ENCODE results near the gene KPRP. TPM values are rescaled to one million over a fixed set of nuclear protein-coding genes. Genes with fewer than 3 reads are reported as not detected.

Gene KPRP, protein sequence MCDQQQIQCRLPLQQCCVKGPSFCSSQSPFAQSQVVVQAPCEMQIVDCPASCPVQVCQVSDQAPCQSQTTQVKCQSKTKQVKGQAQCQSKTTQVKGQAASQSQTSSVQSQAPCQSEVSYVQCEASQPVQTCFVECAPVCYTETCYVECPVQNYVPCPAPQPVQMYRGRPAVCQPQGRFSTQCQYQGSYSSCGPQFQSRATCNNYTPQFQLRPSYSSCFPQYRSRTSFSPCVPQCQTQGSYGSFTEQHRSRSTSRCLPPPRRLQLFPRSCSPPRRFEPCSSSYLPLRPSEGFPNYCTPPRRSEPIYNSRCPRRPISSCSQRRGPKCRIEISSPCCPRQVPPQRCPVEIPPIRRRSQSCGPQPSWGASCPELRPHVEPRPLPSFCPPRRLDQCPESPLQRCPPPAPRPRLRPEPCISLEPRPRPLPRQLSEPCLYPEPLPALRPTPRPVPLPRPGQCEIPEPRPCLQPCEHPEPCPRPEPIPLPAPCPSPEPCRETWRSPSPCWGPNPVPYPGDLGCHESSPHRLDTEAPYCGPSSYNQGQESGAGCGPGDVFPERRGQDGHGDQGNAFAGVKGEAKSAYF
- not detected for total RNA-seq

DNA sequence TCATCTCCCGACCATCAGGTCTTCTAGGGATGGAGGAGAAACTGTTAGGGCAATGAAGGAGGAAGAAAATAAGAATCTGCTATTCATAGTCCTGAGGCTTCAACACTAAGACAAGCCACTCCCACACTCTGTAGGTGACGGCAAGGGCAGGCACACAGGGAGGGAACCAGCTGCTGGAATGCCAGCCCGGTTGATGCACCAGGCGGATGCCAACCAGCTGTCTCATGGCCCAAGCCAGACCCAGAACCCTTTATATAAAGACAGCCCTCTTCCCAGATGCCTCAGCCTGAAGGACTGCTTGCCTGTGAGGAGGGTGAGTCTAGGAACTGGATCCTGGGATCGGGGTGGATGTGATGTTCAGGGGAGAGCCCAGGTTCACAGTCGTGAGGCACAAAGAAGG lies at the start of gene KPRP:
Gene KPRP, plus strand, starts transcription at position 279 of the 400 bp plus-strand sequence. CDS start 1,564 bp downstream, outside the sequence.

DNA sequence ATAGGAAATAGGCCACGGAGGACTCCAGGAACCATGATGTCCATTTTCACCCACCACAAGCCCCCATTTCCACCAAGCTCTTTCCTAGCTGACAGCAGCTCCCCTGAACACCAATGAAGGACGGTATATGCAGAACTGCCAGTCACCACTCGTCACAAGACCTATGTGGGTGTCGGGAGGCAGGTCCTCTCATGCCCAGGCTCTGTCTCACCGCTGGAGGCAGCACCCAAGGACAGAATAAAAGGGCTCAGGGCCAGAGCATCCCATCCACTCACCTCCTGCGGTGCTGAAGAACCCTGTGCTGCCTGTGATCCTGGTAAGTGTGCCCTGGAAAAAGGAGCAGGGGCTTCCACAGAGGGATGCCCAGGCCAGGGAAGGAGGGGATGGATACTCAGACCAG lies 17.1 kb downstream of the KPRP start, which contains the start of gene LCE1F:
Gene LCE1F, plus strand, starts transcription at position 266 of the 400 bp plus-strand sequence. CDS start 1,232 bp downstream, outside the sequence.

DNA sequence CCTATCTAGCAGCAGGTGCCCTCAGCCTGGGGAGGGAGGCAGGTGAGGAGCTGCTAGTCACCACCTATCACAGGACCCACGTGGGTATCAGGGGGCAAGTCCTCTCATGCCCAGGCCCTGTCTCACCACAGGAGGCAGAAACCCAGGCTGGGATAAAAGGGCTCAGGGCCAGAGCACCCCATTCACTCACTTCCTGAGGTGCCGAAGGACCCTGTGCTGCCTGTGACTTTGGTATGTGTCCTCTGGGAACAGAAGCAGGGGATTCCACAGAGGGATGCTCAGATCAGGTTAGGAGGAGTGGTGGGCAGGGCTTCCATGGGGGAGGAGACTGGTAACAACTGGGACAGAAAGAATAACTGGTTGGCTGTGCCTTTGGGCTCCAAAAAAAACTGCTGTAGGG lies 28.3 kb downstream of the KPRP start, which contains the start of gene LCE1E:
Gene LCE1E, plus strand, starts transcription at position 181 of the 400 bp plus-strand sequence. CDS start 1,043 bp downstream, outside the sequence.

DNA sequence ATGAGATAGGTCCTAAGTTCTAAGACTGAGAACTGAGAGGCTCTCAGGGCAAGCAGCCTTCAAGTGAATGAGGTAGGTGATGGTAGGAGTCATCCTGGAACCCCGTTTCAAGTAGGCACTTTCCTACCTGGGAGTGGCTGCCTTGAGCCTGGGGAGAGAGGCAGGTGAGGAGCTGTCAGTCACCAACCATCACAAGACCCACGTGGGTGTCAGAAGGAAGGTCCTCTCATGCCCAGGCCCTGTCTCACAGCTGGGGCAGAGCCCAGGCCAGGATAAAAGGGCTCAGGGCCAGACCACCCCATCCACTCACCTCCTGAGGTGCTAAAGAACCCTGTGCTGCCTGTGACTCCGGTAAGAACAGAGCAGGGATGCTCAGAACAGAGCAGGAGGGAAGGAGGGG lies 38.6 kb downstream of the KPRP start, which contains the start of gene LCE1D:
Gene LCE1D, plus strand, starts transcription at position 301 of the 400 bp plus-strand sequence. CDS start 1,074 bp downstream, outside the sequence.

DNA sequence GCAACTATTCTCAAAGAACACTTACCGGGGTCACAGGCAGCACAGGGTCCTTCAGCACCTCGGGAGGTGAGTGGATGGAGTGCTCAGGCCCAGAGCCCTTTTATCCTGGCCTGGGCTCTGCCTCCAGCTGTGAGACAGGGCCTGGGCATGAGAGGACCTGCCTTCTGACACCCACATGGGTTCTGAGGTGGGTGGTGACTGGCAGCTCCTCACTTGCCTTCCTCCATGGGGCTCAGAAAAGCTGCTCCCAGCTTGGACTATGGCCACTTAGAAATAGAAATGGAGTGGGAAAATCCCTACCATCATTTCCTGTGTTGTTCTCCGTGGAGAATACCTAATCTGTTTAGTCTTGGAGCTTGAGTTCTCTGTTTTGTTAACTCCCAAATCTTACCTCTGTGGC lies 48.8 kb downstream of the KPRP start, which contains the start of gene LCE1C:
Gene LCE1C, minus strand, starts transcription at position 76 of the 400 bp plus-strand sequence. CDS start 1,173 bp downstream, outside the sequence.

Other genes with a start within 250 kb of the KPRP start
- not detected for gene LCE5A, start 247.2 kb upstream of the KPRP start, total RNA-seq
- not detected for gene CRCT1, start 243.5 kb upstream of the KPRP start, total RNA-seq
- not detected for gene LCE3E, start 191.2 kb upstream of the KPRP start, total RNA-seq
- gene LCE3D, start 177.5 kb upstream of the KPRP start, total RNA-seq, result not detected
- not detected for gene LCE3C, start 157.8 kb upstream of the KPRP start, total RNA-seq
- gene LCE3B, start 144.2 kb upstream of the KPRP start, total RNA-seq, result not detected
- not detected for gene LCE3A, start 134.9 kb upstream of the KPRP start, total RNA-seq
- not detected for gene LCE2D, start 94.6 kb upstream of the KPRP start, total RNA-seq
- gene LCE2C, start 82.7 kb upstream of the KPRP start, total RNA-seq, result not detected
- not detected for gene LCE2B, start 71.9 kb upstream of the KPRP start, total RNA-seq
- not detected for gene LCE2A, start 59.7 kb upstream of the KPRP start, total RNA-seq
- not detected for gene LCE4A, start 49.9 kb upstream of the KPRP start, total RNA-seq
- gene LCE1F, start 17.1 kb downstream of the KPRP start, total RNA-seq, result not detected
- not detected for gene LCE1E, start 28.2 kb downstream of the KPRP start, total RNA-seq
- gene LCE1D, start 38.7 kb downstream of the KPRP start, total RNA-seq, result not detected
- gene LCE1C, start 48.6 kb downstream of the KPRP start, total RNA-seq, result not detected
- not detected for gene LCE1B, start 53.9 kb downstream of the KPRP start, total RNA-seq
- gene LCE1A, start 69.4 kb downstream of the KPRP start, total RNA-seq, result not detected
- gene LCE6A, start 84.8 kb downstream of the KPRP start, total RNA-seq, result not detected
- not detected for gene LCE7A, start 102.0 kb downstream of the KPRP start, total RNA-seq
- gene SMCP, start 120.3 kb downstream of the KPRP start, total RNA-seq, result not detected
- not detected for gene IVL, start 150.5 kb downstream of the KPRP start, total RNA-seq
- gene SPRR5, start 189.2 kb downstream of the KPRP start, total RNA-seq, result not detected
- gene SPRR4, start 212.6 kb downstream of the KPRP start, total RNA-seq, result not detected
- not detected for gene SPRR1A, start 226.1 kb downstream of the KPRP start, total RNA-seq
- not detected for gene SPRR3, start 243.7 kb downstream of the KPRP start, total RNA-seq